NCI-H1930 (cell line): Measurements from ENCODE around the gene FOSB.

Source experiments
- DNase-seq, 2 experiments: peaks; one replicate each; lab custom pipeline; 2025; lab: John Stamatoyannopoulos, UW

The FOSB gene

DNA sequence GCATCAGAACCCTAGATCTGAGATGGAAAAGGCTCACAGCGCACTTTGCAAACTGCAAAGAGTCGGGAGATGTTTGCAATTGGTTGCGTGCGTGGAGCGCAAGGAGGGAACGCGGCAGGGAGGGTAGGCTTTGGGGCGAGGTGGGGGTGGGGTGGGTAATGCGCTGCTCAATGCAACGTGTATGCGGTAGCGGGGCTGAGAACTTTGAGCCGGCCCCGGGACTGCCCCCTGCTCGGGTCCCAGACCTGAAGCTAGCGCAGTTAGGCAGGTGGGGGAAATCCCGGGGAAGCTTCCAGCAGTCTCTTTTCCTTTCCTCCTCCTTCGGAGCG lies 971 bp downstream of the FOSB start:
- DNase-seq, result no peak

DNA sequence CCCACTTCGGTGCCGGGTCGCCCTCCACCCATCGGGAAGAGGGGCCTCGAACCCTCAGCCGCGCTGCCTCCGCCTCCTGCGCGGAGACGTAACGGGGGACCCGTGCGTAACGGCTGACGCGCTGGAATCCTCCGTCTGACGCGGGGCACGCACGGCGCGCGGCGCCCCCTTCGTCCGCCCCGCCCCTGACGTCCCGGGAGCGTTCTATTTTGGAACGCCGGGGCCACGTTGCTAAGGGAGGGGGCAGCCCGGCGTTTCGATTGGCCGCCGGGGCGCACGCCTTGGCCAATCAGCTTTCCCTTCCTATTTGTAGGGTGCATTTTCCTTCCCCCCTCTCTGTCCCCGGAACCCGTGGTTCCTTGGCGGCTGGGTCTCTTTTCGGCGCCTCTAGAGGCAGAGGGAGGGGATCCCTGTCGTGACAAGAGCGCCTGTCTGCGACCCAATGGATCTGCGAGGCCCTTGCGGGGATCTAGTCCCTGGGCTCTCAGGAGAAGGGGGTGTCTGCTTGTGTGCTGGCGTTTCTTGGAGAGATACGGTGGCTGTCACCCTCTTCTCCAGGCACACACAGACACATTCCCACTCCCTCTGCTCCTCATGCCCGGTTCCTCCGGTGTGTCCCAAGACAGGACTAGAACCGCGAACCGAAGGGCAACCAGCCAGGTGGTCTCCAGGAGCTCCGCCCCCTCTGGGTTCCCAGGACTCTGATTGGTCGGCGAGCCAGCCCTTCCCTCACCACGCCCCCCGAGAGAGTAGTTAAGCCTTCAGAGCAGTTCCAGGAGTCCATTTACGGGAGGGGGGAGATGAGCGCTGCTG lies 1.5 kb downstream of the FOSB start:
- DNase-seq, result peak; percentile 92 to 95

DNA sequence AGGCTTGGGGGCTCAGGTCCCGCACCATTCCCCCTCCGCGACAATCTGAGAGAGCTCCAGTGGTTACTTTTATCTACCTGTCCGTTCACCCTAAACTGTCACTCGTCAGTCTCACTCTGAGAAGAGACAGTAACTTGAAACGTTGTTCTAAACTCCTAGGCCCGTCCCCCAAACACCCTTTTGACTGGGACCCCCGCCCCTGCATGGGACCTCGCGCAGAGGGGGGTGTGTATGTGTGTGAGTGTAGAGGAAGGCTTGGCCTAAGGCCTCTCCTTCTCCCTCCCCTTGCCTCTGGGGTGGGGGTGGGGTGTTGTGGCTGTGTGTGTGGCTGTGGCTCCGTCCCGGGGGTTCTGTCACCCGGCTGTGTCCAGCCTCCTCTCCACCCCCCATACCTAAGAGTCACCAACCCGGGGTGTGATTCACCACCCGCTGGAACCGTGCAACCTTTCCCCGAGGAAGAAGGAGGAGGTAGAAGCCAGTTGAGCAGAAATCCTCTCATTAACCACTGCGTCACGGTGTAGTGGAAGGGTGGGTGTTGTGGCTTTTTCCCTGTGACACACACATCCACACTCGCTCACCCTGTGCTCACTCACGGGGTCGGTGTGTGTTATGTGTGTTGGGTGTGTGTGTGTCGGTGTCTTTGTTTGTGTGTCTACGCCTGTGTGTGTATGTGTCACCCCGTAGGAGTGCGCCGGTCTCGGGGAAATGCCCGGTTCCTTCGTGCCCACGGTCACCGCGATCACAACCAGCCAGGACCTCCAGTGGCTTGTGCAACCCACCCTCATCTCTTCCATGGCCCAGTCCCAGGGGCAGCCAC lies 2.4 kb downstream of the FOSB start:
- DNase-seq, result no peak

DNA sequence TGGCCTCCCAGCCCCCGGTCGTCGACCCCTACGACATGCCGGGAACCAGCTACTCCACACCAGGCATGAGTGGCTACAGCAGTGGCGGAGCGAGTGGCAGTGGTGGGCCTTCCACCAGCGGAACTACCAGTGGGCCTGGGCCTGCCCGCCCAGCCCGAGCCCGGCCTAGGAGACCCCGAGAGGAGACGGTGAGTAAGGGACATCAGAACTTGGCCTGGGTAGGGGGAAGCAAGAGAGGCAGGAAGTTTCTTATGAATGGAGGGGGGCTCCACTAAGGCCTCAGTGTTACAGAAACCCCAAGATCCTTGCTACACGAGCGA lies 2.9 kb downstream of the FOSB start:
- DNase-seq, result no peak

DNA sequence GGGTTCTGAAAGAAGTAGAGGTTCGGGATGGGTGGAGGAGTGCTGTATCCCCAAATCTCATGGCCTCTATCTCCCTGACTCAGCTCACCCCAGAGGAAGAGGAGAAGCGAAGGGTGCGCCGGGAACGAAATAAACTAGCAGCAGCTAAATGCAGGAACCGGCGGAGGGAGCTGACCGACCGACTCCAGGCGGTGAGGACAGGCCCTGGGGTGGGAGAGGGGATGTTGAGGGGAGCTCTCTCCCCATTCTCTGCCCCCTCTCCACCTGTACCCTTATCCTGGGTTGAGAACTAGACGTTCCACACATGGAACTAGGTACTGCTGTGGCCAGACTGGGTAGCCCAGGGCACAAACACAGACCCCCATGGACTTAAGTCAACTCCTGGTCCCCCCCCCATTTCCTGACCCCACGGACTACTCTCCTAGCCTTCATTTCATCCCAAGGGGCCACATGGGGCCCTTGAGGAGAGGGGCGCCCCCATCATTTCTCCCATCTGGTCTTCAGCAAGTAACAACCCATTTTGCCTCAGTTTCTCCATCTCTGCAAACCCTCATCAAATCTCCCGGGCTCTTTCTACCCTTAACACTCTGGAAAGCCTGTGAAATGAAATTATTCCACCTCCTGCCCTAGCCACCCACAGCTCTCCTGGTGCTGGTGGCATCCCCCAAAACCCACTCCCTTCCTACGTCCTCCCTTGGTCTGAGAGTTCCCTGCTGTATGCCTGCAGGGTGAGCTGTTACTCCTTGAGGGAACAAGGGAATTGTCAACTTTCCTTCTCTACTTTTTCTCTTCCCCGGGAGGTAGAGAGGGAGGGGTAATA lies 3.5 kb downstream of the FOSB start:
- DNase-seq, result no peak

DNA sequence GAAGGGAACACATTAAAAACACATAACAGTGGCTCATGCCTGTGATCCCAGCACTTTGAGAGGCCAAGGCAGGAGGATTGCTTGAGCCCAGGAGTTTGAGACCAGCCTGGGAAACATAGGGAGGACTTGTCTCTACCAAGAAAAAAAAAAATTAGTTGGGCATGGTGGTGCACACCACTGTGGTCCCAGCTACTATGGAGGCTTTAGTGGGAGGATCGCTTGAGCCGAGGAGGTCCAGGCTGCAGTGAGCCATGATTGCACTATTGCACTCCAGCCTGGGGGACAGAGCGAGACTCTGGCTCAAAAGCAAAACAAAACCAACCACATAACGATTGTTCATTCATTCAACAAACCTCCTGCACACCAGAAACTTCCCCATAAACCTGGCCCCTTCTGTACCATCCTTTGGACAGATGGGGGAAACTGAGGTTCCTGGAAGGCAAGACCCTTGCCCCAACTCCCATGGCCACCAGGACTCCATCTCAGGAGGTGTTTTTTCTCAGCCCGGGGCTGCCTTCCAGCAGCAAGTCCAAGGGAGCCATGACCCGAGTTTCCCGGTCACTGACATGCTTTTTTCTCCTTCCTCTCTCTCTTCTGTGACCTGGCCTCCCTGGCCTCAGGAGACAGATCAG lies 4.3 kb downstream of the FOSB start:
- DNase-seq, result no peak

DNA sequence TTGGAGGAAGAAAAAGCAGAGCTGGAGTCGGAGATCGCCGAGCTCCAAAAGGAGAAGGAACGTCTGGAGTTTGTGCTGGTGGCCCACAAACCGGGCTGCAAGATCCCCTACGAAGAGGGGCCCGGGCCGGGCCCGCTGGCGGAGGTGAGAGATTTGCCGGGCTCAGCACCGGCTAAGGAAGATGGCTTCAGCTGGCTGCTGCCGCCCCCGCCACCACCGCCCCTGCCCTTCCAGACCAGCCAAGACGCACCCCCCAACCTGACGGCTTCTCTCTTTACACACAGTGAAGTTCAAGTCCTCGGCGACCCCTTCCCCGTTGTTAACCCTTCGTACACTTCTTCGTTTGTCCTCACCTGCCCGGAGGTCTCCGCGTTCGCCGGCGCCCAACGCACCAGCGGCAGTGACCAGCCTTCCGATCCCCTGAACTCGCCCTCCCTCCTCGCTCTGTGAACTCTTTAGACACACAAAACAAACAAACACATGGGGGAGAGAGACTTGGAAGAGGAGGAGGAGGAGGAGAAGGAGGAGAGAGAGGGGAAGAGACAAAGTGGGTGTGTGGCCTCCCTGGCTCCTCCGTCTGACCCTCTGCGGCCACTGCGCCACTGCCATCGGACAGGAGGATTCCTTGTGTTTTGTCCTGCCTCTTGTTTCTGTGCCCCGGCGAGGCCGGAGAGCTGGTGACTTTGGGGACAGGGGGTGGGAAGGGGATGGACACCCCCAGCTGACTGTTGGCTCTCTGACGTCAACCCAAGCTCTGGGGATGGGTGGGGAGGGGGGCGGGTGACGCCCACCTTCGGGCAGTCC lies 5.0 kb downstream of the FOSB start:
- DNase-seq, result no peak

DNA sequence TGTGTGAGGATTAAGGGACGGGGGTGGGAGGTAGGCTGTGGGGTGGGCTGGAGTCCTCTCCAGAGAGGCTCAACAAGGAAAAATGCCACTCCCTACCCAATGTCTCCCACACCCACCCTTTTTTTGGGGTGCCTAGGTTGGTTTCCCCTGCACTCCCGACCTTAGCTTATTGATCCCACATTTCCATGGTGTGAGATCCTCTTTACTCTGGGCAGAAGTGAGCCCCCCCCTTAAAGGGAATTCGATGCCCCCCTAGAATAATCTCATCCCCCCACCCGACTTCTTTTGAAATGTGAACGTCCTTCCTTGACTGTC lies 5.5 kb downstream of the FOSB start:
- DNase-seq, result no peak

DNA sequence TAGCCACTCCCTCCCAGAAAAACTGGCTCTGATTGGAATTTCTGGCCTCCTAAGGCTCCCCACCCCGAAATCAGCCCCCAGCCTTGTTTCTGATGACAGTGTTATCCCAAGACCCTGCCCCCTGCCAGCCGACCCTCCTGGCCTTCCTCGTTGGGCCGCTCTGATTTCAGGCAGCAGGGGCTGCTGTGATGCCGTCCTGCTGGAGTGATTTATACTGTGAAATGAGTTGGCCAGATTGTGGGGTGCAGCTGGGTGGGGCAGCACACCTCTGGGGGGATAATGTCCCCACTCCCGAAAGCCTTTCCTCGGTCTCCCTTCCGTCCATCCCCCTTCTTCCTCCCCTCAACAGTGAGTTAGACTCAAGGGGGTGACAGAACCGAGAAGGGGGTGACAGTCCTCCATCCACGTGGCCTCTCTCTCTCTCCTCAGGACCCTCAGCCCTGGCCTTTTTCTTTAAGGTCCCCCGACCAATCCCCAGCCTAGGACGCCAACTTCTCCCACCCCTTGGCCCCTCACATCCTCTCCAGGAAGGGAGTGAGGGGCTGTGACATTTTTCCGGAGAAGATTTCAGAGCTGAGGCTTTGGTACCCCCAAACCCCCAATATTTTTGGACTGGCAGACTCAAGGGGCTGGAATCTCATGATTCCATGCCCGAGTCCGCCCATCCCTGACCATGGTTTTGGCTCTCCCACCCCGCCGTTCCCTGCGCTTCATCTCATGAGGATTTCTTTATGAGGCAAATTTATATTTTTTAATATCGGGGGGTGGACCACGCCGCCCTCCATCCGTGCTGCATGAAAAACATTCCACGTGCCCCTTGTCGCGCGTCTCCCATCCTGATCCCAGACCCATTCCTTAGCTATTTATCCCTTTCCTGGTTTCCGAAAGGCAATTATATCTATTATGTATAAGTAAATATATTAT lies 6.1 kb downstream of the FOSB start:
- no peak for DNase-seq

DNA sequence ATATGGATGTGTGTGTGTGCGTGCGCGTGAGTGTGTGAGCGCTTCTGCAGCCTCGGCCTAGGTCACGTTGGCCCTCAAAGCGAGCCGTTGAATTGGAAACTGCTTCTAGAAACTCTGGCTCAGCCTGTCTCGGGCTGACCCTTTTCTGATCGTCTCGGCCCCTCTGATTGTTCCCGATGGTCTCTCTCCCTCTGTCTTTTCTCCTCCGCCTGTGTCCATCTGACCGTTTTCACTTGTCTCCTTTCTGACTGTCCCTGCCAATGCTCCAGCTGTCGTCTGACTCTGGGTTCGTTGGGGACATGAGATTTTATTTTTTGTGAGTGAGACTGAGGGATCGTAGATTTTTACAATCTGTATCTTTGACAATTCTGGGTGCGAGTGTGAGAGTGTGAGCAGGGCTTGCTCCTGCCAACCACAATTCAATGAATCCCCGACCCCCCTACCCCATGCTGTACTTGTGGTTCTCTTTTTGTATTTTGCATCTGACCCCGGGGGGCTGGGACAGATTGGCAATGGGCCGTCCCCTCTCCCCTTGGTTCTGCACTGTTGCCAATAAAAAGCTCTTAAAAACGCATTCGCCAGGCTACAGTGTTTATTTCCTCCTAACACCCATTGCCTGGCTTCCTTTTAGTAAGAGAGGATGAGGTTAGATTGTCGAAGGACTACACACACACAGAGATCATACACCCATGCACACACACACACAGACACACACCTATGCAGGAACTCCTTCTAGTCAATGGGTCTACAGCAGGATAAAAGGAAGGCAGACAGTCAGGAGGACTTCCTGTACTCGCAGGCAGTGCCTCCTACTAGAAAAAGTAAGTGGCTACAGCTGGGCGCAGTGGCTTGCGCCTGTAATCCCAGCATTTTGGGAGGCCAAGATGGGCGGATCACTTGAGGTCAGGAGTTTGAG lies 7.1 kb downstream of the FOSB start:
- no peak for DNase-seq

DNA sequence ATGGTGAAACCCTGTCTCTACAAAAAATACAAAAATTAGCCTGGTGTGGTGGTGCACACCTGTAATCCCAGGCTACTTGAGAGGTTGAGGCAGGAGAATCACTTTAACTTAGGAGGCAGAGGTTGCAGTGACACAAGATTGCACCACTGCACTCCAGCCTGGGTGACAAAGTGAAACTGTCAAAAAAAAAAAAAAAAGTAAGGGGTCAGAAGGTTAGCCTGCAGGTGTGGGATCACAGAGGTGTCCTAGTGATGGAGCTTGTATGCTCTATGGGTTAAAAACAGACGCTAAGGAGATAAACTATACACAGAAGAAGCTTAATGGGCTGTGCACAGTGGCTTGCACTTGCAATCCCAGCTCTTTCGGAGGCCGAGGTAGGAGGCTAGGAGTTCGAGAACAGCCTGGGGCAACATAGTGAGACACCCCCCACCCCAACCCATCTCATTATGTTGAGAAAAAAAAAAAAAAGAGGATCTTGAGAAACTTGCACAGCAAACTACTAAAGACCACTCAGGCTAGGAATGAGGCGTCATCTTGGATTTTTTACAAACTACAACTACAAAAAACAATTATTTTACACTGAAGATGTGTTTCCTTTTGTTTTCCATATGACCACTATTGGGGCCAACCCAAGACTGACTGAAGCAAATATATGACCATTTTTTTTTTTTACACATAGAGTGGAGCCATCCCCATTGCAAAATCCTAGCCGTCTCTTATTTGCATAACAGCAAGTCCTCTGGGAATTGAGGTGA lies 7.9 kb downstream of the FOSB start:
- no peak for DNase-seq

DNA sequence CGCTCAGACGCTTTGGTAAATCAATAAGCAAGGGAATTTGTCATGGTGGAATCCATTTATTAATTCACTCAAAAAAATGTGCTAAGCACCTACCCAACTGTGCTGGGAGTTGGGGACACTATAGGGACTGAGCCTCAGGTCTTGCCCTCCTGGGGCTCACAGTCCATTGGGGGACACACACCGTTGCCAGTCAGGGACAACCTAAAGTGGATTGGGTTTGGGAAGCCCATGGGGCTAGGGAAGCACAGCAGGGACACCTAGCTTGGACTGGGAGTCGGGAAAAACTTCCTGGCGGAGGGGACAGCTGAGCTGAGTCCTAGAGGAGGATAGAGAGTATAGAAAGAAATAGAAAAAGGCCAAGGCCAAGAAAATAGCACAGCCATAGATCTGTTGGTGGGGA lies 8.5 kb downstream of the FOSB start:
- DNase-seq, result no peak

DNA sequence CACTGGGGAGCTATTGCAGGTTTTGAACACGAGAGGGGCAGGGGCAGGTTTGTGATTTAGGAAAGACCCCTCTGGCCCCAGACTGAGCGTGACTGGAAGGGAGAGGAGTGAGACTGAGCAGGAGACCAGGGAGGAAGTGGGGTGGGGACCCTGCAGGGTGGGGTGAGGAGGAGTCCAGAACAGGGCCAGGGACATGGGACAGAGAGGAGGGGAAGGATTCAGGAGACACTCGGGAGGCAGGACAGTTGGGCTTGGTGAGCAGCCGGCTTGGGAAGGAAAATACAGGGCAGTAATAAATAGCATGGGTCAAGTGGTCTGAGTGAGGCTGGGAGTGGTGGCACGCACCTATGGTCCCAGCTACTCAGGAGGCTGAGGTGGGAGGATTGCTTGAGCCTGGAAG lies 9.4 kb downstream of the FOSB start:
- no peak for DNase-seq

DNA sequence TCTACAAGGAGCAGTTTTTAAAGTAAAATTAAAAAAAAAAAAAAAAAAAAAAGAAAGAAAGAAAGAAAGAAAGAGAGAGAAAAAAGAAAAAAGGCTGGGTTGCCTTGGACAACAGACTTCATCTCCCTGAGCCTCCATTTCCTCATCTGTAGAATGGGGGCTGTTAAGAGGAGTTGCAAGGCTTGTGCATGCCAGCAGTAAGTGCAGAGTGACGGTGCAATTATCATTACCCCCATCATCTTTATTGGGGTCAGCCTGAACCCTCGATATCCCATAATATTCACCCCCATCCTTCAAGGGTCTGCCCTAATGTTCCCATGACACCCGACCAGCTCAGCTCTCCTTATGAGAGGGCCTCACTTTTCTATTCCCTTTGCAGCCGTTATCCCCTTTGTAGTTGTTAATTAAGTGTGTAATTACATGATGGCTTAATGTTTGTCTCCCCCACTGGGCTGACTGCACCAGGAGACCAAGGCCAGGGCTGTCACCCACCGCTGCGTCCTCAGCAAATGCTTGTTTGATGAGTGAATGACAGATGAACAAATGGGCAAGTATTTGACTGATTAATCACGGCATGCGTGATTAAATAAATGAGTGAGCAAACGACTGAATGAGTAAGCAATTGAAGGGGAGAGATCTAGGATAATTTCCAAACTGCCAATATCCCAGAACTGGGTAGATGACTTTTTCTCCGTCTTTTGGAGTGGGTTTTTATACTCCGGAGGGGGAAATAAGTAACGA lies 10.1 kb downstream of the FOSB start:
- peak in 1 of 2 experiments; percentile 47 for DNase-seq

DNA sequence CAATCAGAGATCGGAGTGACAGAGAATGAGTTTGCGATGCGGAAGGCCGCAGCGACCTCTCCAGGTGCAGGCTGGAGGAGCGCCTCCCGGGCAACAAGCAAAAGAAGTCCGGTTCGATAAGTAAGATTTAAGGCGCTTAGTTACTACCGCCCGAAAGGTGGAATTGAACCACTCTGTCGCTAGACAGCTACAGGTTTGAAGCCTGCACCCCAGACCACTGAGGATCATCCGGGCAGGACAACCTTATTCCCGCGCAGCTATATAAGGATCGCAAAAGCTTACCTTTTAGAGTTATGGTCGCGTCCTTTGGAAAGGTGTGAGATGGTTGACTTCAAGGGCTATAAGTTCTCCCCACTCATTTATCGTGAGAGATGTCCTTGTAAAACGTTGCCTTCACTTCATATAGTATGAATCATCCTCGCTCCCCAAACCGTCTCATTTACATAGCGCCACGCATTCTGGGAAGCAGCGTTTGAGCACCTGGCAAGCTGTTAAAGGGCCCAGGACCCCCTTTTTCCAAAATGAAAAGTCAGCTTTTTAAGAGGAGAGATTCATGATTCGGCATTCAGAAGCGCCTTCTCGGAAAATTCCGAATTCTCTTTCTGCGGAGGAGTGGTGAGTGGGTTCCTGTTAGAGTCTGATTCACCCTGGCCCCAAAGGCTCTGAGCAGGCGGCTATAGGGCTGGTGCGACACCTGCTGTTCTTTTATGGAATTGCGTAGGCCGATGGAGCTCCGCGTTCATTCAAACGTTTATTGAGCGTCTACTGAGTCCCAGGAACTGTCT lies 10.8 kb downstream of the FOSB start:
- peak; percentile 90 to 93 for DNase-seq

DNA sequence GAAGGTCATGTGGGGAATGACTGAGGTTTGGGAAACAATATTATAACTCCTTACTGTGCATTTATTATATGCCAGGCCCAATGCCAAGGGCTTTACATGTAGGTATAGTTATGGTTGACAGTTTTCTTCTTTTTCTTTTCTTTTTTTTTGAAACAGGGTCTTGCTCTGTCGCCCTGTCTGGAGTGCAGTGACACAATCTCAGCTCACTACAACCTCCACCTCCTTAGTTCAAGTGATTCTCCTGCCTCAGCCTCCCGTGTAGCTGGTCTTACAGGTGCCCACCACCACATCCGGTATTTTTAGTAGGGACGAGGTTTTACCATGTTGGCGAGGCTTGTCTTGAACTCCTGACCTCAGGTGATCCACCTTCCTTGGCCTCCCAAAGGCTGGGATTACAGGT lies 15.2 kb downstream of the FOSB start:
- no peak for DNase-seq

DNA sequence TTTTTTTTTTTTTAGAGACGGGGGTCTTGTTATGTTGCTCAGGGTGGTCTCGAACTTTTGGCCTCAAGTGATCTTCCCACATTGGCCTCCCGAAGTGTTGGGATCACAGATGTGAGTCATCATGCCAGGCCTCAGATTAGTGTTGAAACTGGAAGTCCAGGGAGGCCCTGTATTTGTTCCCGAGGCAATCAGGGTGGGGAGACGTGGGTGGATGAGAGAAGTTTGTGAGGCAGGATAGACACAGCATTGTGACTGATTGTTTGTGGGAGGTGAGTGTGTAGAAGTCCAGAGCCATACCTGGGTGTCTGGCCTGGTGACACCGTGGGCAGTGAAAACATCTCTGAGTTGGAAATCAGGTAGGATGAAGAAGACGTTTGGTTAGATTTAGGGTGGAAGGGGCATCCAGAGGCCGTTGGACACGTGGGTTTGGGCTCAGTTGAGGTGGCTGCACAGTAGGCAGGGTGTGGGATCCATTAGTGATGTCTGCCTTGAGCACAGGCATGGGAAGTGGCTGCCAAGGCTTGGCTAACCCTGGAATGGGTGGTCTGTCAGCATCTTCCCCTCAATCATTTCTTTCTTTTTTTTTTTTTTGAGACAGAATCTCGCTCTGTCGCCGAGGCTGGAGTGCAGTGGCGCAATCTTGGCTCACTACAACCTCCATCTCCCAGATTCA lies 16.6 kb downstream of the FOSB start:
- no peak for DNase-seq
